Measurements from ENCODE around the gene NDFIP1. TPM values are rescaled to one million over a fixed set of nuclear protein-coding genes. Genes with fewer than 3 reads are reported as not detected.

Gene NDFIP1
- total RNA-seq, 2 experiments from 2014 or later: 28.5 to 31.7 TPM

- DNase-seq (no peak), ATAC-seq (no peak)
- CTCF ChIA-PET: no interaction called here
- Mint-ChIP-seq H3K36me3 (peaks cover 15% of the 10 kb centered on the region), H3K27ac (no peak overlapping the region), H3K4me1 (peaks cover 15% of the 10 kb centered on the region), H3K27me3 (no peaks in the 10 kb centered on the region), H3K9me3 (ENCODE audit: low read depth) (no peaks in the 10 kb centered on the region), H3K4me3 (no peak overlapping the region)
Observed at GRCh38 chr5:142132916-142133315, 24.3 kb downstream of the NDFIP1 start.

- Mint-ChIP-seq H3K4me3 (no peak overlapping the region), H3K4me1 (peaks cover 9% of the 10 kb centered on the region), H3K27ac (no peak overlapping the region), H3K9me3 (ENCODE audit: low read depth) (no peaks in the 10 kb centered on the region), H3K27me3 (no peaks in the 10 kb centered on the region), H3K36me3 (peaks cover 15% of the 10 kb centered on the region)
- DNase-seq (no peak), ATAC-seq (no peak)
- CTCF ChIA-PET: no interaction called here
Observed at GRCh38 chr5:142133330-142134206, 25.0 kb downstream of the NDFIP1 start.

GRCh38 chr5:142134331-142135010 lies 25.9 kb downstream of the NDFIP1 start:
- Mint-ChIP-seq H3K27me3 (no peaks in the 10 kb centered on the region), H3K9me3 (ENCODE audit: low read depth) (no peaks in the 10 kb centered on the region), H3K4me3 (no peak overlapping the region), H3K36me3 (peaks cover 14% of the 10 kb centered on the region), H3K4me1 (no peaks in the 10 kb centered on the region), H3K27ac (no peak overlapping the region)
- ATAC-seq (no peak), DNase-seq (no peak)
- CTCF ChIA-PET: no interaction called here

GRCh38 chr5:142141463-142141862 lies 32.9 kb downstream of the NDFIP1 start:
- H3K27ac Mint-ChIP-seq: no peak overlapping the region
- H3K4me1 Mint-ChIP-seq: no peaks in the 10 kb centered on the region
- peaks cover 11% of the 10 kb centered on the region for H3K36me3 Mint-ChIP-seq
- DNase-seq: no peak
- H3K27me3 Mint-ChIP-seq: no peaks in the 10 kb centered on the region
- ATAC-seq: no peak
- H3K9me3 Mint-ChIP-seq (ENCODE audit: low read depth): no peaks in the 10 kb centered on the region
- CTCF ChIA-PET: interaction anchor here (0.8 to 4.6 kb wide), 6 partner anchors 127 to 449 kb away, joined by 3 to 58 read pairs (median 19); partner anchors contain the start of gene RNF14
- H3K4me3 Mint-ChIP-seq: no peak overlapping the region

- no peak overlapping the region for H3K27ac Mint-ChIP-seq
- no peaks in the 10 kb centered on the region for H3K4me1 Mint-ChIP-seq
- no peaks in the 10 kb centered on the region for H3K27me3 Mint-ChIP-seq
- DNase-seq (no peak), ATAC-seq (no peak)
- peaks cover 20% of the 10 kb centered on the region for H3K36me3 Mint-ChIP-seq
- CTCF ChIA-PET: interaction anchor here (0.6 to 4.6 kb wide), 28 partner anchors 8 to 451 kb away, joined by 3 to 58 read pairs (median 5); partner anchors contain the start of genes GNPDA1 and RNF14
- H3K4me3 Mint-ChIP-seq: no peak overlapping the region
- no peaks in the 10 kb centered on the region for H3K9me3 Mint-ChIP-seq (ENCODE audit: low read depth)
Observed at GRCh38 chr5:142143878-142144277, 35.3 kb downstream of the NDFIP1 start.

GRCh38 chr5:142145106-142145900 lies 36.7 kb downstream of the NDFIP1 start:
- Mint-ChIP-seq H3K36me3 (peaks cover 20% of the 10 kb centered on the region), H3K9me3 (ENCODE audit: low read depth) (no peaks in the 10 kb centered on the region), H3K27me3 (no peaks in the 10 kb centered on the region), H3K4me3 (no peak overlapping the region), H3K27ac (no peak overlapping the region), H3K4me1 (no peaks in the 10 kb centered on the region)
- DNase-seq: peak; percentile 75
- CTCF ChIA-PET: interaction anchor here (0.7 to 4.6 kb wide), 16 partner anchors 16 to 319 kb away, joined by 3 to 58 read pairs (median 4); partner anchors contain the start of genes GNPDA1 and RNF14
- ATAC-seq: peak; percentile 89

- Mint-ChIP-seq H3K27me3 (no peaks in the 10 kb centered on the region), H3K4me1 (no peaks in the 10 kb centered on the region), H3K9me3 (ENCODE audit: low read depth) (no peaks in the 10 kb centered on the region), H3K36me3 (peaks cover 19% of the 10 kb centered on the region), H3K27ac (no peak overlapping the region), H3K4me3 (no peak overlapping the region)
- CTCF ChIA-PET: interaction anchor here (1.3 to 1.6 kb wide), 3 partner anchors 133 to 564 kb away, joined by 3 to 4 read pairs (median 3); no protein-coding TSS in a partner anchor
- no peak for DNase-seq
- no peak for ATAC-seq
Observed at GRCh38 chr5:142149363-142149762, 40.8 kb downstream of the NDFIP1 start.

GRCh38 chr5:142150431-142150830 lies 41.9 kb downstream of the NDFIP1 start:
- no peak for DNase-seq
- Mint-ChIP-seq H3K9me3 (ENCODE audit: low read depth) (no peaks in the 10 kb centered on the region), H3K36me3 (peaks cover 19% of the 10 kb centered on the region), H3K4me1 (no peaks in the 10 kb centered on the region), H3K4me3 (no peak overlapping the region), H3K27me3 (no peaks in the 10 kb centered on the region), H3K27ac (no peak overlapping the region)
- ATAC-seq: no peak
- CTCF ChIA-PET: interaction anchor here (1.3 kb wide), 1 partner anchor 159 kb away, joined by 3 read pairs; no protein-coding TSS in a partner anchor

GRCh38 chr5:142151436-142152383 lies 43.1 kb downstream of the NDFIP1 start:
- H3K27me3 Mint-ChIP-seq: no peaks in the 10 kb centered on the region
- no peaks in the 10 kb centered on the region for H3K4me1 Mint-ChIP-seq
- H3K9me3 Mint-ChIP-seq (ENCODE audit: low read depth): no peaks in the 10 kb centered on the region
- CTCF ChIA-PET: interaction anchor here (0.7 to 1.8 kb wide), 11 partner anchors 8 to 547 kb away, joined by 3 to 9 read pairs (median 4); partner anchors contain the start of gene GNPDA1
- peaks cover 14% of the 10 kb centered on the region for H3K36me3 Mint-ChIP-seq
- no peak overlapping the region for H3K27ac Mint-ChIP-seq
- DNase-seq (peak; percentile 60), ATAC-seq (peak; percentile 67)
- no peak overlapping the region for H3K4me3 Mint-ChIP-seq

- DNase-seq: no peak
- H3K27me3 Mint-ChIP-seq: no peaks in the 10 kb centered on the region
- no peaks in the 10 kb centered on the region for H3K4me1 Mint-ChIP-seq
- no peaks in the 10 kb centered on the region for H3K9me3 Mint-ChIP-seq (ENCODE audit: low read depth)
- no peak overlapping the region for H3K27ac Mint-ChIP-seq
- ATAC-seq: no peak
- no peak overlapping the region for H3K4me3 Mint-ChIP-seq
- H3K36me3 Mint-ChIP-seq: peaks cover 7% of the 10 kb centered on the region
- CTCF ChIA-PET: interaction anchor here (1.0 to 1.8 kb wide), 6 partner anchors 9 to 547 kb away, joined by 3 to 9 read pairs (median 6); no protein-coding TSS in a partner anchor
Observed at GRCh38 chr5:142152384-142152732, 43.8 kb downstream of the NDFIP1 start.

GRCh38 chr5:142153674-142154448 lies 45.3 kb downstream of the NDFIP1 start:
- H3K27ac Mint-ChIP-seq: no peak overlapping the region
- no peaks in the 10 kb centered on the region for H3K9me3 Mint-ChIP-seq (ENCODE audit: low read depth)
- ATAC-seq: no peak
- CTCF ChIA-PET: interaction anchor here (0.9 to 1.3 kb wide), 3 partner anchors 11 to 193 kb away, joined by 3 read pairs; no protein-coding TSS in a partner anchor
- no peaks in the 10 kb centered on the region for H3K27me3 Mint-ChIP-seq
- H3K4me1 Mint-ChIP-seq: no peaks in the 10 kb centered on the region
- DNase-seq: no peak
- H3K4me3 Mint-ChIP-seq: no peak overlapping the region
- peaks cover 3% of the 10 kb centered on the region for H3K36me3 Mint-ChIP-seq
